ENCODE data around the gene CHPT1. TPM values are rescaled to one million over a fixed set of nuclear protein-coding genes. Genes with fewer than 3 reads are reported as not detected.

Gene CHPT1
- total and polyA plus RNA-seq, 2 experiments from 2014 or later = 22.2 to 23.0 TPM

DNA sequence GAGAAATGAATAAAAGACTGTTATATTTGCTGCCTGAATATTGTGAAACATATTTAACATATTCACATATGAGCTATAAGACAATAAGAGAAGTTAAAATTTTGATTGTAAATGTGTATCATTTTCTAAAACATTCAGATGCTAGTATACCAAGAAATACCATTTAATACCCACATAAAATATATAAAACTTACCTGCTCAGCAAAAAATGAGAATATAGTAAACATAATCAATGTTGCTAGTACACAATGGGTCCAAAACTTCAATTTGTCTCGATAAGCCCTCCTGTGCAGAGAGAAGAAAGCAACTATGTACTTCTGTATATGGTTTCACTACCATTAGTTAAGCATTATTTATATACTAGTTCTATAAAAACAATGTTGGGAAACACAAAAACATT, 51.5 kb downstream of the CHPT1 start:
- H3K27ac Mint-ChIP-seq = no peak overlapping the region
- peaks cover 8% of the 10 kb centered on the region for H3K4me1 ChIP-seq (ENCODE audit: insufficient read depth)
- no peak for ATAC-seq
- peaks cover 6% of the 10 kb centered on the region; the same call in 1 of the 2 replicates for H3K36me3 ChIP-seq (ENCODE audit: insufficient read depth)
- no peaks in the 10 kb centered on the region for H3F3A ChIP-seq (replicated peaks; ENCODE audit: low read depth)
- H3K27ac ChIP-seq (ENCODE audit: low read depth) = no peak overlapping the region
- no peaks in the 10 kb centered on the region; the same call in 1 of the 2 replicates for H4K20me1 ChIP-seq (replicated peaks; ENCODE audit: insufficient read depth)
- H2AFZ ChIP-seq = no peak overlapping the region
- H3K4me3 Mint-ChIP-seq = no peak overlapping the region
- no peak overlapping the region for H3K4me2 ChIP-seq
- peaks cover 2% of the 10 kb centered on the region for H3K27me3 Mint-ChIP-seq (ENCODE audit: insufficient read depth, low read depth, poor library complexity)
- H3K9me3 Mint-ChIP-seq = no peaks in the 10 kb centered on the region
- H3K79me2 ChIP-seq (replicated peaks; ENCODE audit: insufficient read depth) = no peaks in the 10 kb centered on the region
- H3K9me2 ChIP-seq (ENCODE audit: insufficient read depth) = no peaks in the 10 kb centered on the region
- no peak overlapping the region for H3K4me3 ChIP-seq
- DNase-seq (ENCODE audit: low spot score) = no peak
- TF ChIP-seq POLR2AphosphoS5 (IDR thresholded peaks at IDR 0.05; ENCODE audit: low read depth) (no peak), STAT1 (IDR thresholded peaks at IDR 0.05; ENCODE audit: unreplicated experiment) (no peak), REST (IDR thresholded peaks at IDR 0.05; ENCODE audit: unreplicated experiment) (no peak), ZNF331 (CRISPR knock-in tag; IDR thresholded peaks at IDR 0.05; ENCODE audit: low read depth) (no peak), CTCF (conservative IDR thresholded peaks at IDR 0.05; ENCODE audit: low read depth in 2 of 2) (no peak), ZNF114 (CRISPR knock-in tag; IDR thresholded peaks at IDR 0.05) (no peak), CREB1 (CRISPR knock-in tag; IDR thresholded peaks at IDR 0.05; ENCODE audit: low read depth) (no peak), EZH2phosphoT487 (IDR thresholded peaks at IDR 0.05; ENCODE audit: unreplicated experiment) (no peak), EZH2 (IDR thresholded peaks at IDR 0.05; ENCODE audit: low read depth, unreplicated experiment) (no peak), JUNB (IDR thresholded peaks at IDR 0.05; ENCODE audit: unreplicated experiment) (no peak), NANOG (IDR thresholded peaks at IDR 0.05; ENCODE audit: borderline replicate concordance) (no peak)
- TF ChIP-seq, protein P1, sequence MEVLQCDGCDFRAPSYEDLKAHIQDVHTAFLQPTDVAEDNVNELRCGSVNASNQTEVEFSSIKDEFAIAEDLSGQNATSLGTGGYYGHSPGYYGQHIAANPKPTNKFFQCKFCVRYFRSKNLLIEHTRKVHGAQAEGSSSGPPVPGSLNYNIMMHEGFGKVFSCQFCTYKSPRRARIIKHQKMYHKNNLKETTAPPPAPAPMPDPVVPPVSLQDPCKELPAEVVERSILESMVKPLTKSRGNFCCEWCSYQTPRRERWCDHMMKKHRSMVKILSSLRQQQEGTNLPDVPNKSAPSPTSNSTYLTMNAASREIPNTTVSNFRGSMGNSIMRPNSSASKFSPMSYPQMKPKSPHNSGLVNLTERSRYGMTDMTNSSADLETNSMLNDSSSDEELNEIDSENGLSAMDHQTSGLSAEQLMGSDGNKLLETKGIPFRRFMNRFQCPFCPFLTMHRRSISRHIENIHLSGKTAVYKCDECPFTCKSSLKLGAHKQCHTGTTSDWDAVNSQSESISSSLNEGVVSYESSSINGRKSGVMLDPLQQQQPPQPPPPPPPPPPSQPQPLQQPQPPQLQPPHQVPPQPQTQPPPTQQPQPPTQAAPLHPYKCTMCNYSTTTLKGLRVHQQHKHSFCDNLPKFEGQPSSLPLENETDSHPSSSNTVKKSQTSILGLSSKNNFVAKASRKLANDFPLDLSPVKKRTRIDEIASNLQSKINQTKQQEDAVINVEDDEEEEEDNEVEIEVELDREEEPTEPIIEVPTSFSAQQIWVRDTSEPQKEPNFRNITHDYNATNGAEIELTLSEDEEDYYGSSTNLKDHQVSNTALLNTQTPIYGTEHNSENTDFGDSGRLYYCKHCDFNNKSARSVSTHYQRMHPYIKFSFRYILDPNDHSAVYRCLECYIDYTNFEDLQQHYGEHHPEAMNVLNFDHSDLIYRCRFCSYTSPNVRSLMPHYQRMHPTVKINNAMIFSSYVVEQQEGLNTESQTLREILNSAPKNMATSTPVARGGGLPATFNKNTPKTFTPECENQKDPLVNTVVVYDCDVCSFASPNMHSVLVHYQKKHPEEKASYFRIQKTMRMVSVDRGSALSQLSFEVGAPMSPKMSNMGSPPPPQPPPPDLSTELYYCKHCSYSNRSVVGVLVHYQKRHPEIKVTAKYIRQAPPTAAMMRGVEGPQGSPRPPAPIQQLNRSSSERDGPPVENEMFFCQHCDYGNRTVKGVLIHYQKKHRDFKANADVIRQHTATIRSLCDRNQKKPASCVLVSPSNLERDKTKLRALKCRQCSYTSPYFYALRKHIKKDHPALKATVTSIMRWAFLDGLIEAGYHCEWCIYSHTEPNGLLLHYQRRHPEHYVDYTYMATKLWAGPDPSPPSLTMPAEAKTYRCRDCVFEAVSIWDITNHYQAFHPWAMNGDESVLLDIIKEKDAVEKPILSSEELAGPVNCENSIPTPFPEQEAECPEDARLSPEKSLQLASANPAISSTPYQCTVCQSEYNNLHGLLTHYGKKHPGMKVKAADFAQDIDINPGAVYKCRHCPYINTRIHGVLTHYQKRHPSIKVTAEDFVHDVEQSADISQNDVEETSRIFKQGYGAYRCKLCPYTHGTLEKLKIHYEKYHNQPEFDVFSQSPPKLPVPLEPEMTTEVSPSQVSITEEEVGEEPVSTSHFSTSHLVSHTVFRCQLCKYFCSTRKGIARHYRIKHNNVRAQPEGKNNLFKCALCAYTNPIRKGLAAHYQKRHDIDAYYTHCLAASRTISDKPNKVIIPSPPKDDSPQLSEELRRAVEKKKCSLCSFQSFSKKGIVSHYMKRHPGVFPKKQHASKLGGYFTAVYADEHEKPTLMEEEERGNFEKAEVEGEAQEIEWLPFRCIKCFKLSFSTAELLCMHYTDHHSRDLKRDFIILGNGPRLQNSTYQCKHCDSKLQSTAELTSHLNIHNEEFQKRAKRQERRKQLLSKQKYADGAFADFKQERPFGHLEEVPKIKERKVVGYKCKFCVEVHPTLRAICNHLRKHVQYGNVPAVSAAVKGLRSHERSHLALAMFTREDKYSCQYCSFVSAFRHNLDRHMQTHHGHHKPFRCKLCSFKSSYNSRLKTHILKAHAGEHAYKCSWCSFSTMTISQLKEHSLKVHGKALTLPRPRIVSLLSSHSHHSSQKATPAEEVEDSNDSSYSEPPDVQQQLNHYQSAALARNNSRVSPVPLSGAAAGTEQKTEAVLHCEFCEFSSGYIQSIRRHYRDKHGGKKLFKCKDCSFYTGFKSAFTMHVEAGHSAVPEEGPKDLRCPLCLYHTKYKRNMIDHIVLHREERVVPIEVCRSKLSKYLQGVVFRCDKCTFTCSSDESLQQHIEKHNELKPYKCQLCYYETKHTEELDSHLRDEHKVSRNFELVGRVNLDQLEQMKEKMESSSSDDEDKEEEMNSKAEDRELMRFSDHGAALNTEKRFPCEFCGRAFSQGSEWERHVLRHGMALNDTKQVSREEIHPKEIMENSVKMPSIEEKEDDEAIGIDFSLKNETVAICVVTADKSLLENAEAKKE (CRISPR knock-in tag; IDR thresholded peaks at IDR 0.05) = no peak
- TF ChIP-seq, protein P2, sequence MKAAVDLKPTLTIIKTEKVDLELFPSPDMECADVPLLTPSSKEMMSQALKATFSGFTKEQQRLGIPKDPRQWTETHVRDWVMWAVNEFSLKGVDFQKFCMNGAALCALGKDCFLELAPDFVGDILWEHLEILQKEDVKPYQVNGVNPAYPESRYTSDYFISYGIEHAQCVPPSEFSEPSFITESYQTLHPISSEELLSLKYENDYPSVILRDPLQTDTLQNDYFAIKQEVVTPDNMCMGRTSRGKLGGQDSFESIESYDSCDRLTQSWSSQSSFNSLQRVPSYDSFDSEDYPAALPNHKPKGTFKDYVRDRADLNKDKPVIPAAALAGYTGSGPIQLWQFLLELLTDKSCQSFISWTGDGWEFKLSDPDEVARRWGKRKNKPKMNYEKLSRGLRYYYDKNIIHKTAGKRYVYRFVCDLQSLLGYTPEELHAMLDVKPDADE (IDR thresholded peaks at IDR 0.05) = no peak
- H3K4me1 Mint-ChIP-seq = peaks cover 18% of the 10 kb centered on the region
- H3K27me3 ChIP-seq (ENCODE audit: insufficient read depth) = no peaks in the 10 kb centered on the region
- peaks cover 4% of the 10 kb centered on the region; the same call in 1 of the 3 replicates for H3K36me3 Mint-ChIP-seq (ENCODE audit: low read depth)
